ENCODE measurements around the gene CYSRT1.

DNA sequence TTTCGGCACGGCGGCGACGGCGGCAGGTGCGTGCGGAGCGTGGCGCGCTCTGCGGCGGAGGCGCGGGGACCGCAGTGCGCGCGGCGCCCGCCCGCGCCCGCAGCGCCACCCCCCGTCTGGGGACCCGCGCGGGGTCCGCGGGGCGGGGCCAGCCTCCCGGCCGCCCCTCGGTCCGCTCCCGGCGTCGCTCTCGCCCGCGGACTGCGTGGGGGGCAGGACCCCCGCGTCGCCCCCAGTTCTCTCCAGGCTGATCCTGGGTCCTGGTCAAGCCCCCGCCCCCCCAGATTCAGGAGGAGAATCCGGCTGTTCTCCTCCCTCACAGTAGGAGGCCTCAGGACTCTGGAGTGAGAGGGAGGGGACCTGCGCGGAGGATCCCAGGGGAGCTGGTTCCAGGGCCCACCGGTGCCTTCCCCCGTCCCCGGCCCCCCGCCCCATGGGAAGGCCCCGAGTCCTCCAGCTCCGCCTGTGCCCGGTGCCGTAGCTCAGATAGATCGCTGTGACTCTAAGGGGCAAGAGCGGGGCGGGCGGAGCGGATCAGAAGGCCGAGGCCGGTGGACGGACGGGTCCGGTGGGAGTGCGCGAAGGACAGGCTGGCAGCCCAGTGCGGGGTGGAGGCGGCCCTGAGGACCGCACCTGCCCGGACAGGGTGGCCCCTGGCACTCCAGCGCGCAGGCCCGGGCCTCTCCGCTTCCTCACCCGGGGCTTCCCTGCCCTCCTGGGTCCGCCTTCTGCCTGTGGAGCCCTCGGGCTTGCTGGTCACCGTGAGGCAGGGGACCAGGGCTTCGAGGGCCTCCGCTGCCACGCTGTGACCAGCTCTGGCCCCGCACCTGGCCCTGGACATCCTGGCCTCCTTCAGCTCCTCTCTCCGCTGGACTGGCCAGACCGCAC is 2.5 kb upstream of the CYSRT1 start, which contains the start of gene RNF208:
- TF ChIP-seq, protein P1, sequence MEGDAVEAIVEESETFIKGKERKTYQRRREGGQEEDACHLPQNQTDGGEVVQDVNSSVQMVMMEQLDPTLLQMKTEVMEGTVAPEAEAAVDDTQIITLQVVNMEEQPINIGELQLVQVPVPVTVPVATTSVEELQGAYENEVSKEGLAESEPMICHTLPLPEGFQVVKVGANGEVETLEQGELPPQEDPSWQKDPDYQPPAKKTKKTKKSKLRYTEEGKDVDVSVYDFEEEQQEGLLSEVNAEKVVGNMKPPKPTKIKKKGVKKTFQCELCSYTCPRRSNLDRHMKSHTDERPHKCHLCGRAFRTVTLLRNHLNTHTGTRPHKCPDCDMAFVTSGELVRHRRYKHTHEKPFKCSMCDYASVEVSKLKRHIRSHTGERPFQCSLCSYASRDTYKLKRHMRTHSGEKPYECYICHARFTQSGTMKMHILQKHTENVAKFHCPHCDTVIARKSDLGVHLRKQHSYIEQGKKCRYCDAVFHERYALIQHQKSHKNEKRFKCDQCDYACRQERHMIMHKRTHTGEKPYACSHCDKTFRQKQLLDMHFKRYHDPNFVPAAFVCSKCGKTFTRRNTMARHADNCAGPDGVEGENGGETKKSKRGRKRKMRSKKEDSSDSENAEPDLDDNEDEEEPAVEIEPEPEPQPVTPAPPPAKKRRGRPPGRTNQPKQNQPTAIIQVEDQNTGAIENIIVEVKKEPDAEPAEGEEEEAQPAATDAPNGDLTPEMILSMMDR (IDR thresholded peaks at IDR 0.05), result no peak
- no peak for TF ChIP-seq EZH2 (IDR thresholded peaks at IDR 0.05; ENCODE audit: borderline replicate concordance, insufficient read depth, low read depth, low read length, poor library complexity, severe bottlenecking)
